HG02840 (cell line): ENCODE results near the gene ZNF302.

Source experiments
- ATAC-seq: cut with Tn5 transposase; IDR thresholded peaks from one replicate; pipeline ENCODE4 v1.9.1; 2021; ENCODE audit warnings: mild to moderate bottlenecking, moderate library complexity, moderate number of reproducible peaks; ENCODE audit not compliant: unreplicated experiment, low FRiP score

ZNF302 gene

GRCh38 chr19:34731019-34731829 lies 53.7 kb downstream of the ZNF302 start:
- no peak for ATAC-seq

GRCh38 chr19:34731964-34732363 lies 54.5 kb downstream of the ZNF302 start:
- ATAC-seq: no peak

- ATAC-seq: no peak
These were observed 55.2 kb downstream of the ZNF302 start for GRCh38 chr19:34732612-34733211.

- ATAC-seq: peak; percentile 14
These were observed 55.8 kb downstream of the ZNF302 start for GRCh38 chr19:34733266-34733745.

- peak; percentile 84 for ATAC-seq
These were observed 56.5 kb downstream of the ZNF302 start, which contains the start of gene ZNF181 for GRCh38 chr19:34733746-34734536. TSS of gene ZNF181 (plus strand) at chr19:34734243. CDS start at chr19:34735038, 795 bp downstream.

- ATAC-seq: no peak
These were observed 57.1 kb downstream of the ZNF302 start for GRCh38 chr19:34734537-34735103.
